ENCODE measurements around the gene EIF1AD.
"Not testable (repeated sequence)": the region's sequence is repeated elsewhere in the genome, so short reads cannot be mapped to it uniquely, and the experiment has no call there.

Gene EIF1AD

GRCh38 chr11:65967329-65967934, 34.5 kb downstream of the EIF1AD start:
- no peak for DNase-seq

GRCh38 chr11:65965986-65966762, 35.8 kb downstream of the EIF1AD start:
- DNase-seq = no peak

- no peak for DNase-seq
Measured at GRCh38 chr11:65964906-65965305, 37.1 kb downstream of the EIF1AD start.

- DNase-seq = no peak
Measured at GRCh38 chr11:65962141-65962564, 39.8 kb downstream of the EIF1AD start.

- DNase-seq = peak; percentile 94 to 97 (median 95)
Measured at GRCh38 chr11:65961267-65962140, 40.5 kb downstream of the EIF1AD start, which contains the start of gene SART1. Gene SART1 (plus strand): TSS chr11:65961734. CDS start chr11:65961781, 47 bp downstream.

GRCh38 chr11:65960824-65961266, 41.1 kb downstream of the EIF1AD start:
- no peak for DNase-seq

- no peak for DNase-seq
Measured at GRCh38 chr11:65958774-65959420, 43.1 kb downstream of the EIF1AD start.

- DNase-seq = no peak
Measured at GRCh38 chr11:65958291-65958690, 43.7 kb downstream of the EIF1AD start.

GRCh38 chr11:65954771-65955170, 47.2 kb downstream of the EIF1AD start:
- DNase-seq = no peak

GRCh38 chr11:65953471-65953870, 48.5 kb downstream of the EIF1AD start:
- no peak for DNase-seq

- no peak for DNase-seq
Measured at GRCh38 chr11:65952052-65952521, 49.9 kb downstream of the EIF1AD start.

GRCh38 chr11:65951641-65952040, 50.3 kb downstream of the EIF1AD start:
- DNase-seq = not testable (repeated sequence)

GRCh38 chr11:65950711-65951110, 51.2 kb downstream of the EIF1AD start:
- DNase-seq = not testable (repeated sequence)

- no peak for DNase-seq
Measured at GRCh38 chr11:65947603-65948125, 54.3 kb downstream of the EIF1AD start.

GRCh38 chr11:65947133-65947532, 54.8 kb downstream of the EIF1AD start:
- DNase-seq = no peak

GRCh38 chr11:65946655-65947054, 55.3 kb downstream of the EIF1AD start:
- DNase-seq = no peak

Measured in T-helper 1 cell (primary cell).